Fibroblast of lung (primary cell): ENCODE results near the gene KIF13A. TPM values are rescaled to one million over a fixed set of nuclear protein-coding genes. Genes with fewer than 3 reads are reported as not detected.

Experiments used
- DNase-seq, 2 donors: peaks; one replicate each; pipeline versions ENCODE4 v3.0.0 to v3.0.0-alpha.2; 2010; ENCODE audit warnings: low read depth in 2 of 2
- H2AFZ ChIP-seq: 2 replicates; pipeline ENCODE4 v1.5.1; 2012; ENCODE audit warnings: low read length, control low read depth, inconsistent platforms
- H3K27ac ChIP-seq: 2 replicates; pipeline ENCODE4 v1.5.1; 2011; ENCODE audit warnings: low read length, control low read depth; ENCODE audit not compliant: insufficient read depth
- H3K27me3 ChIP-seq: 2 replicates; pipeline ENCODE4 v1.5.1; 2011; ENCODE audit warnings: mild to moderate bottlenecking, low read length; ENCODE audit not compliant: control insufficient read depth, insufficient read depth
- H3K36me3 ChIP-seq: 2 replicates; pipeline ENCODE4 v1.5.1; 2011; ENCODE audit warnings: low read length; ENCODE audit not compliant: control insufficient read depth, insufficient read depth
- H3K4me1 ChIP-seq: 2 replicates; pipeline ENCODE4 v1.5.1; 2011; ENCODE audit warnings: low read length; ENCODE audit not compliant: control insufficient read depth, insufficient read depth; ENCODE audit errors: extremely low read depth
- H3K4me2 ChIP-seq: 2 replicates; pipeline ENCODE4 v1.5.1; 2011; ENCODE audit warnings: low read length, control low read depth; ENCODE audit not compliant: insufficient read depth; ENCODE audit errors: extremely low read depth
- H3K4me3 ChIP-seq, 4 experiments: fragments of 200-600 bp in 1 of 4; sonication (generic) in 1 of 4; replicated peaks in 1 of 4; 2 replicates each; pipeline ENCODE4 v1.5.1; 2011 to 2016; ENCODE audit warnings: low read length in 4 of 4, low read depth in 3 of 4, mild to moderate bottlenecking in 3 of 4, control low read depth in 2 of 4, inconsistent platforms in 1 of 4, mixed read lengths in 1 of 4; ENCODE audit not compliant: insufficient read depth in 1 of 4; ENCODE audit errors: control extremely low read depth in 1 of 4
- H3K79me2 ChIP-seq: 2 replicates; pipeline ENCODE4 v1.5.1; 2012; ENCODE audit warnings: mild to moderate bottlenecking, low read length, inconsistent platforms; ENCODE audit not compliant: control insufficient read depth, insufficient read depth
- H3K9ac ChIP-seq: 2 replicates; pipeline ENCODE4 v1.5.1; 2011; ENCODE audit warnings: mild to moderate bottlenecking, low read length, control low read depth; ENCODE audit not compliant: insufficient read depth
- H3K9me3 ChIP-seq: 2 replicates; pipeline ENCODE4 v1.5.1; 2012; ENCODE audit warnings: low read depth, low read length; ENCODE audit not compliant: control insufficient read depth, insufficient read depth
- H4K20me1 ChIP-seq: 2 replicates; pipeline ENCODE4 v1.5.1; 2011; ENCODE audit warnings: low read length; ENCODE audit not compliant: control insufficient read depth, insufficient read depth; ENCODE audit errors: extremely low read depth
- CTCF ChIP-seq, 2 donors: IDR thresholded peaks in 1 of 2; conservative IDR thresholded peaks in 1 of 2; 1 replicate in 1 of 2; 2 replicates in 1 of 2; pipeline ENCODE4 v1.5.1; 2011 to 2012; ENCODE audit warnings: low read length in 2 of 2, control low read depth in 1 of 2, inconsistent platforms in 1 of 2, low read depth in 1 of 2, mild to moderate bottlenecking in 1 of 2
- EZH2 ChIP-seq: IDR thresholded peaks from 2 replicates; pipeline ENCODE4 v1.5.1; 2012; ENCODE audit warnings: low read length, control low read depth, mild to moderate bottlenecking; ENCODE audit errors: missing control alignments
- polyA plus RNA-seq, 2 donors: library from polyadenylated mRNA; depleted of rRNA in 1 of 2; stranded (reverse) in 1 of 2; unstranded in 1 of 2; fragments of >200 nt; gene quantifications; 2 replicates each; pipeline ENCODE4 v1.2.1, GENCODE V29; 2011 to 2012; ENCODE audit warnings: missing spikeins in 1 of 2
- total RNA-seq: library from RNA; depleted of rRNA; stranded (reverse); fragments of >200 nt; gene quantifications from 2 replicates; pipeline ENCODE4 v1.2.1, GENCODE V29; 2014

The KIF13A gene
- total and polyA plus RNA-seq, 2 donors (not counting 1 experiment from before 2014, with no cell fraction given) = 52.3 to 114 TPM

GRCh38 chr6:17829905-17830304, 157.5 kb downstream of the KIF13A start:
- no peak for DNase-seq
- peaks cover 5% of the 10 kb centered on the region for H3K4me1 ChIP-seq
- H3K4me3 ChIP-seq = no peak overlapping the region
- no peaks in the 10 kb centered on the region for H3K79me2 ChIP-seq
- H4K20me1 ChIP-seq = no peaks in the 10 kb centered on the region
- no peaks in the 10 kb centered on the region for H3K27me3 ChIP-seq
- peaks cover 12% of the 10 kb centered on the region for H3K36me3 ChIP-seq
- H3K9ac ChIP-seq = no peak overlapping the region
- TF ChIP-seq EZH2 (no peak), CTCF (conservative IDR thresholded peaks at IDR 0.05 in 1 of 2, IDR thresholded peaks at IDR 0.05 in 1 of 2; ENCODE audit: low read depth in 1 of 2, low read length in 2 of 2) (no peak)
- H3K9me3 ChIP-seq = no peaks in the 10 kb centered on the region
- H3K27ac ChIP-seq = no peak overlapping the region
- H3K4me2 ChIP-seq = no peak overlapping the region
- no peak overlapping the region for H2AFZ ChIP-seq

- H3K36me3 ChIP-seq = peaks cover 12% of the 10 kb centered on the region
- DNase-seq = no peak
- H3K9me3 ChIP-seq = no peaks in the 10 kb centered on the region
- no peak overlapping the region for H2AFZ ChIP-seq
- no peak overlapping the region for H3K9ac ChIP-seq
- peaks cover 5% of the 10 kb centered on the region for H3K4me1 ChIP-seq
- no peaks in the 10 kb centered on the region for H3K79me2 ChIP-seq
- no peak overlapping the region for H3K4me3 ChIP-seq
- H3K27ac ChIP-seq = no peak overlapping the region
- H3K27me3 ChIP-seq = no peaks in the 10 kb centered on the region
- no peaks in the 10 kb centered on the region for H4K20me1 ChIP-seq
- no peak for TF ChIP-seq CTCF (conservative IDR thresholded peaks at IDR 0.05 in 1 of 2, IDR thresholded peaks at IDR 0.05 in 1 of 2; ENCODE audit: low read depth in 1 of 2, low read length in 2 of 2)
- TF ChIP-seq EZH2 = no peak
- no peak overlapping the region for H3K4me2 ChIP-seq
These were observed 159.3 kb downstream of the KIF13A start for GRCh38 chr6:17828149-17828548.

GRCh38 chr6:17826301-17826700, 161.1 kb downstream of the KIF13A start:
- Histone ChIP-seq H3K36me3 (peaks cover 12% of the 10 kb centered on the region), H3K4me3 (no peak overlapping the region), H3K9me3 (no peaks in the 10 kb centered on the region), H3K27me3 (no peaks in the 10 kb centered on the region), H3K79me2 (no peaks in the 10 kb centered on the region), H3K9ac (no peak overlapping the region), H3K4me1 (peaks cover 4% of the 10 kb centered on the region), H3K4me2 (no peak overlapping the region), H3K27ac (no peak overlapping the region), H4K20me1 (no peaks in the 10 kb centered on the region), H2AFZ (no peak overlapping the region)
- TF ChIP-seq CTCF (conservative IDR thresholded peaks at IDR 0.05 in 1 of 2, IDR thresholded peaks at IDR 0.05 in 1 of 2; ENCODE audit: low read depth in 1 of 2, low read length in 2 of 2) (no peak), EZH2 (no peak)
- no peak for DNase-seq
